GM18909 (cell line): ENCODE measurements around the gene CREB3L2.
A peak's percentile ranks its signal among the peaks of the same experiment; 100 is the strongest.
"Not testable (repeated sequence)": the region's sequence is repeated elsewhere in the genome, so short reads cannot be mapped to it uniquely, and the experiment has no call there.

Experiments used
- ATAC-seq: cut with Tn5 transposase; IDR thresholded peaks from one replicate; pipeline ENCODE4 v1.9.1; 2021; ENCODE audit warnings: mild to moderate bottlenecking; ENCODE audit not compliant: unreplicated experiment, poor library complexity

CREB3L2 gene

GRCh38 chr7:137990251-137990941 lies 11.5 kb downstream of the CREB3L2 start:
- ATAC-seq = no peak

- no peak for ATAC-seq
Measured at GRCh38 chr7:137989590-137989989, 12.3 kb downstream of the CREB3L2 start.

- no peak for ATAC-seq
Measured at GRCh38 chr7:137989094-137989493, 12.8 kb downstream of the CREB3L2 start.

GRCh38 chr7:137987968-137988367 lies 13.9 kb downstream of the CREB3L2 start:
- peak; percentile 63 for ATAC-seq

- ATAC-seq = no peak
Measured at GRCh38 chr7:137987563-137987962, 14.3 kb downstream of the CREB3L2 start.

- no peak for ATAC-seq
Measured at GRCh38 chr7:137987018-137987349, 14.9 kb downstream of the CREB3L2 start.

- peak; percentile 32 for ATAC-seq
Measured at GRCh38 chr7:137986252-137987017, 15.5 kb downstream of the CREB3L2 start.

GRCh38 chr7:137985897-137986251 lies 16.0 kb downstream of the CREB3L2 start:
- ATAC-seq = peak; percentile 45

GRCh38 chr7:137985253-137985896 lies 16.5 kb downstream of the CREB3L2 start:
- peak; percentile 54 for ATAC-seq

- ATAC-seq = no peak
Measured at GRCh38 chr7:137984181-137985041, 17.5 kb downstream of the CREB3L2 start.

- ATAC-seq = no peak
Measured at GRCh38 chr7:137983323-137984008, 18.4 kb downstream of the CREB3L2 start.

- ATAC-seq = not testable (repeated sequence)
Measured at GRCh38 chr7:137982394-137982793, 19.5 kb downstream of the CREB3L2 start.

GRCh38 chr7:137981668-137982067 lies 20.2 kb downstream of the CREB3L2 start:
- ATAC-seq = peak; percentile 66

- ATAC-seq = peak; percentile 4
Measured at GRCh38 chr7:137981175-137981574, 20.7 kb downstream of the CREB3L2 start.

GRCh38 chr7:137980308-137980707 lies 21.6 kb downstream of the CREB3L2 start:
- ATAC-seq = no peak

GRCh38 chr7:137978464-137979237 lies 23.2 kb downstream of the CREB3L2 start:
- no peak for ATAC-seq

- no peak for ATAC-seq
Measured at GRCh38 chr7:137977173-137977572, 24.7 kb downstream of the CREB3L2 start.

GRCh38 chr7:137976696-137977095 lies 25.2 kb downstream of the CREB3L2 start:
- no peak for ATAC-seq

GRCh38 chr7:137976232-137976631 lies 25.7 kb downstream of the CREB3L2 start:
- no peak for ATAC-seq
